ENCODE measurements around the gene COMMD10. TPM values are rescaled to one million over a fixed set of nuclear protein-coding genes. Genes with fewer than 3 reads are reported as not detected.
A peak's percentile ranks its signal among the peaks of the same experiment; 100 is the strongest.

The COMMD10 gene
- total RNA-seq: 10 to 100 TPM; 17.7 to 19.1 TPM

- Mint-ChIP-seq H3K4me1 (peaks cover 16% of the 10 kb centered on the region), H3K9me3 (no peaks in the 10 kb centered on the region), H3K36me3 (ENCODE audit: low read depth) (peaks cover 24% of the 10 kb centered on the region)
These were observed at the start of gene COMMD10 for GRCh38 chr5:116084871-116085715. COMMD10 (plus strand) TSS chr5:116085025.

GRCh38 chr5:116035123-116035522 lies 49.7 kb upstream of the COMMD10 start:
- no peaks in the 10 kb centered on the region for H3K36me3 Mint-ChIP-seq (ENCODE audit: low read depth)
- peaks cover 5% of the 10 kb centered on the region for H3K4me1 Mint-ChIP-seq
- no peak for ATAC-seq (replicated peaks)
- H3K27ac Mint-ChIP-seq: no peak overlapping the region
- no peaks in the 10 kb centered on the region for H3K9me3 Mint-ChIP-seq
- H3K27me3 Mint-ChIP-seq: peaks cover 33% of the 10 kb centered on the region
- H3K4me3 Mint-ChIP-seq: no peak overlapping the region

More at GRCh38 chr5:116084871-116085715, at the start of gene COMMD10:
- ATAC-seq (replicated peaks): peak; percentile 87
- Mint-ChIP-seq H3K27me3 (no peaks in the 10 kb centered on the region), H3K4me3 (peak within 1 kb of the TSS; percentile 90), H3K27ac (peak within 1 kb of the TSS; percentile 93)

- ATAC-seq (replicated peaks): no peak
- H3K9me3 Mint-ChIP-seq: no peaks in the 10 kb centered on the region
- H3K4me3 Mint-ChIP-seq: no peak overlapping the region
These were observed 47.5 kb upstream of the COMMD10 start for GRCh38 chr5:116037236-116037822.

GRCh38 chr5:116038817-116039216 lies 46.0 kb upstream of the COMMD10 start:
- Mint-ChIP-seq H3K36me3 (ENCODE audit: low read depth) (no peaks in the 10 kb centered on the region), H3K27ac (no peak overlapping the region), H3K27me3 (peaks cover 39% of the 10 kb centered on the region), H3K4me1 (peaks cover 5% of the 10 kb centered on the region), H3K9me3 (no peaks in the 10 kb centered on the region), H3K4me3 (no peak overlapping the region)
- no peak for ATAC-seq (replicated peaks)

More at GRCh38 chr5:116037236-116037822, 47.5 kb upstream of the COMMD10 start:
- Mint-ChIP-seq H3K27ac (no peak overlapping the region), H3K27me3 (peaks cover 39% of the 10 kb centered on the region), H3K4me1 (peaks cover 5% of the 10 kb centered on the region), H3K36me3 (ENCODE audit: low read depth) (no peaks in the 10 kb centered on the region)

GRCh38 chr5:116042375-116042774 lies 42.5 kb upstream of the COMMD10 start:
- H3K4me1 Mint-ChIP-seq: peaks cover 5% of the 10 kb centered on the region
- H3K36me3 Mint-ChIP-seq (ENCODE audit: low read depth): no peaks in the 10 kb centered on the region
- no peak overlapping the region for H3K27ac Mint-ChIP-seq
- H3K4me3 Mint-ChIP-seq: no peak overlapping the region
- peaks cover 30% of the 10 kb centered on the region for H3K27me3 Mint-ChIP-seq
- ATAC-seq (replicated peaks): no peak
- H3K9me3 Mint-ChIP-seq: no peaks in the 10 kb centered on the region

- H3K27me3 Mint-ChIP-seq: peaks cover 25% of the 10 kb centered on the region
- H3K36me3 Mint-ChIP-seq (ENCODE audit: low read depth): no peaks in the 10 kb centered on the region
- ATAC-seq (replicated peaks): no peak
- no peaks in the 10 kb centered on the region for H3K4me1 Mint-ChIP-seq
- H3K27ac Mint-ChIP-seq: no peak overlapping the region
- H3K4me3 Mint-ChIP-seq: no peak overlapping the region
- H3K9me3 Mint-ChIP-seq: no peaks in the 10 kb centered on the region
These were observed 40.8 kb upstream of the COMMD10 start for GRCh38 chr5:116044073-116044472.

- Mint-ChIP-seq H3K9me3 (no peaks in the 10 kb centered on the region), H3K4me3 (no peak overlapping the region), H3K36me3 (ENCODE audit: low read depth) (no peaks in the 10 kb centered on the region), H3K27me3 (peaks cover 22% of the 10 kb centered on the region), H3K27ac (no peak overlapping the region), H3K4me1 (no peaks in the 10 kb centered on the region)
- no peak for ATAC-seq (replicated peaks)
These were observed 39.0 kb upstream of the COMMD10 start for GRCh38 chr5:116045821-116046220.

- no peaks in the 10 kb centered on the region for H3K9me3 Mint-ChIP-seq
- ATAC-seq (replicated peaks): no peak
- H3K4me3 Mint-ChIP-seq: no peak overlapping the region
- H3K4me1 Mint-ChIP-seq: no peaks in the 10 kb centered on the region
- no peaks in the 10 kb centered on the region for H3K36me3 Mint-ChIP-seq (ENCODE audit: low read depth)
- peaks cover 24% of the 10 kb centered on the region for H3K27me3 Mint-ChIP-seq
- H3K27ac Mint-ChIP-seq: no peak overlapping the region
These were observed 38.6 kb upstream of the COMMD10 start for GRCh38 chr5:116046261-116046660.

- no peak overlapping the region for H3K4me3 Mint-ChIP-seq
- H3K27me3 Mint-ChIP-seq: peaks cover 22% of the 10 kb centered on the region
- no peaks in the 10 kb centered on the region for H3K4me1 Mint-ChIP-seq
- no peaks in the 10 kb centered on the region for H3K36me3 Mint-ChIP-seq (ENCODE audit: low read depth)
- H3K9me3 Mint-ChIP-seq: no peaks in the 10 kb centered on the region
- ATAC-seq (replicated peaks): no peak
- no peak overlapping the region for H3K27ac Mint-ChIP-seq
These were observed 38.0 kb upstream of the COMMD10 start for GRCh38 chr5:116046823-116047222.

- H3K4me3 Mint-ChIP-seq: no peak overlapping the region
- peaks cover 26% of the 10 kb centered on the region for H3K27me3 Mint-ChIP-seq
- no peaks in the 10 kb centered on the region for H3K9me3 Mint-ChIP-seq
- no peak overlapping the region for H3K27ac Mint-ChIP-seq
- ATAC-seq (replicated peaks): no peak
- H3K36me3 Mint-ChIP-seq (ENCODE audit: low read depth): no peaks in the 10 kb centered on the region
- no peaks in the 10 kb centered on the region for H3K4me1 Mint-ChIP-seq
These were observed 26.4 kb upstream of the COMMD10 start for GRCh38 chr5:116058346-116058936.

GRCh38 chr5:116062352-116062751 lies 22.5 kb upstream of the COMMD10 start:
- H3K27me3 Mint-ChIP-seq: peaks cover 42% of the 10 kb centered on the region
- no peaks in the 10 kb centered on the region for H3K4me1 Mint-ChIP-seq
- H3K4me3 Mint-ChIP-seq: no peak overlapping the region
- H3K9me3 Mint-ChIP-seq: no peaks in the 10 kb centered on the region
- no peaks in the 10 kb centered on the region for H3K36me3 Mint-ChIP-seq (ENCODE audit: low read depth)
- no peak for ATAC-seq (replicated peaks)
- H3K27ac Mint-ChIP-seq: no peak overlapping the region

- no peak for ATAC-seq (replicated peaks)
- H3K9me3 Mint-ChIP-seq: no peaks in the 10 kb centered on the region
- H3K27ac Mint-ChIP-seq: no peak overlapping the region
- peaks cover 42% of the 10 kb centered on the region for H3K27me3 Mint-ChIP-seq
- H3K36me3 Mint-ChIP-seq (ENCODE audit: low read depth): no peaks in the 10 kb centered on the region
- H3K4me1 Mint-ChIP-seq: no peaks in the 10 kb centered on the region
- H3K4me3 Mint-ChIP-seq: no peak overlapping the region
These were observed 20.9 kb upstream of the COMMD10 start for GRCh38 chr5:116063950-116064349.

- peaks cover 33% of the 10 kb centered on the region for H3K27me3 Mint-ChIP-seq
These were observed 16.7 kb upstream of the COMMD10 start for GRCh38 chr5:116068028-116068632.

GRCh38 chr5:116071211-116071610 lies 13.6 kb upstream of the COMMD10 start:
- peaks cover 19% of the 10 kb centered on the region for H3K27me3 Mint-ChIP-seq
- no peak overlapping the region for H3K4me3 Mint-ChIP-seq
- H3K27ac Mint-ChIP-seq: no peak overlapping the region
- no peaks in the 10 kb centered on the region for H3K36me3 Mint-ChIP-seq (ENCODE audit: low read depth)
- no peak for ATAC-seq (replicated peaks)
- no peaks in the 10 kb centered on the region for H3K9me3 Mint-ChIP-seq
- H3K4me1 Mint-ChIP-seq: peaks cover 8% of the 10 kb centered on the region

More at GRCh38 chr5:116068028-116068632, 16.7 kb upstream of the COMMD10 start:
- no peaks in the 10 kb centered on the region for H3K9me3 Mint-ChIP-seq
- H3K4me1 Mint-ChIP-seq: no peaks in the 10 kb centered on the region
- no peak overlapping the region for H3K4me3 Mint-ChIP-seq
- no peaks in the 10 kb centered on the region for H3K36me3 Mint-ChIP-seq (ENCODE audit: low read depth)
- ATAC-seq (replicated peaks): peak; percentile 29
- no peak overlapping the region for H3K27ac Mint-ChIP-seq

Measured in activated T-helper 17 cell treated with anti-CD3 and anti-CD28 coated beads, Interleukin-2, amount 50 U/mL, for 72 hours (primary cell).